ENCODE data around the gene CBARP. TPM values are rescaled to one million over a fixed set of nuclear protein-coding genes. Genes with fewer than 3 reads are reported as not detected.

Gene CBARP
- total and polyA plus RNA-seq, 2 of the 13 experiments (the other 11 are each of a cell fraction or from before 2014, with no cell fraction given) = 1.2 to 1.4 TPM

GRCh38 chr19:1283207-1283916 lies 45.6 kb upstream of the CBARP start (continued):
- no peak for TF ChIP-seq PRDM10 (CRISPR knock-in tag; IDR thresholded peaks at IDR 0.05; ENCODE audit: low read depth)
- no peak for TF ChIP-seq PRMT3 (CRISPR knock-in tag; IDR thresholded peaks at IDR 0.05; ENCODE audit: borderline replicate concordance, low read depth)
- TF ChIP-seq KMT2B (CRISPR knock-in tag; IDR thresholded peaks at IDR 0.05) = no peak
- no peak for TF ChIP-seq SMARCC2 (IDR thresholded peaks at IDR 0.05)
- TF ChIP-seq ZBTB38 (CRISPR knock-in tag; IDR thresholded peaks at IDR 0.05) = no peak
- TF ChIP-seq AKNA (CRISPR knock-in tag; IDR thresholded peaks at IDR 0.05; ENCODE audit: borderline replicate concordance) = no peak
- peak; percentile 61 for TF ChIP-seq ARID4A (CRISPR knock-in tag; IDR thresholded peaks at IDR 0.05; ENCODE audit: borderline replicate concordance)
- no peak for TF ChIP-seq ZNF678 (CRISPR knock-in tag; IDR thresholded peaks at IDR 0.05)
- no peak for TF ChIP-seq SETDB1 (CRISPR knock-in tag; IDR thresholded peaks at IDR 0.05; ENCODE audit: borderline replicate concordance)
- peak; percentile 46; the same call in 1 of the 2 replicates for TF ChIP-seq RAD21 (CRISPR knock-in tag; IDR thresholded peaks at IDR 0.05)
- TF ChIP-seq ZBTB7B (CRISPR knock-in tag; IDR thresholded peaks at IDR 0.05) = peak; percentile 97
- no peak for TF ChIP-seq ZNF382 (CRISPR knock-in tag; IDR thresholded peaks at IDR 0.05; ENCODE audit: borderline replicate concordance)
- no peak for TF ChIP-seq GATA4 (IDR thresholded peaks at IDR 0.05; ENCODE audit: borderline replicate concordance, low read depth)
- TF ChIP-seq ZBTB43 (CRISPR knock-in tag; conservative IDR thresholded peaks at IDR 0.05) = 0 out of 2 replicates have a peak, but pooled peaks have one; percentile 23
